ENCODE data around the gene DLG1. TPM values are rescaled to one million over a fixed set of nuclear protein-coding genes. Genes with fewer than 3 reads are reported as not detected.

The DLG1 gene
- total and polyA plus RNA-seq, 2 experiments from 2014 or later: 27.6 to 98.0 TPM

- H3K27ac Mint-ChIP-seq: no peak overlapping the region
Measured at GRCh38 chr3:197281849-197282248, 16.6 kb downstream of the DLG1 start.

GRCh38 chr3:197280156-197280555 lies 18.3 kb downstream of the DLG1 start:
- no peak for ATAC-seq
- H3F3A ChIP-seq (replicated peaks; ENCODE audit: low read depth): no peaks in the 10 kb centered on the region
- no peak for DNase-seq (ENCODE audit: low spot score)
- no peak overlapping the region for H3K4me3 ChIP-seq
- Mint-ChIP-seq H3K27me3 (ENCODE audit: insufficient read depth, low read depth, poor library complexity) (no peaks in the 10 kb centered on the region), H3K4me1 (no peaks in the 10 kb centered on the region), H3K9me3 (no peaks in the 10 kb centered on the region), H3K36me3 (ENCODE audit: low read depth) (peaks cover 40% of the 10 kb centered on the region), H3K4me3 (no peak overlapping the region), H3K27ac (no peak overlapping the region)
- H3K27me3 ChIP-seq (ENCODE audit: insufficient read depth): no peaks in the 10 kb centered on the region
- H3K4me2 ChIP-seq: no peak overlapping the region
- H3K4me1 ChIP-seq (ENCODE audit: insufficient read depth): no peaks in the 10 kb centered on the region
- H2AFZ ChIP-seq: no peak overlapping the region
- peaks cover 84% of the 10 kb centered on the region for H3K79me2 ChIP-seq (replicated peaks; ENCODE audit: insufficient read depth)
- no peak overlapping the region for H3K27ac ChIP-seq (ENCODE audit: low read depth)
- peaks cover 8% of the 10 kb centered on the region; the same call in 1 of the 2 replicates for H4K20me1 ChIP-seq (replicated peaks; ENCODE audit: insufficient read depth)
- peaks cover 10% of the 10 kb centered on the region for H3K36me3 ChIP-seq (ENCODE audit: insufficient read depth)
- no peaks in the 10 kb centered on the region for H3K9me2 ChIP-seq (ENCODE audit: insufficient read depth)
- TF ChIP-seq STAT1 (IDR thresholded peaks at IDR 0.05; ENCODE audit: unreplicated experiment): no peak
- no peak for TF ChIP-seq CTCF (conservative IDR thresholded peaks at IDR 0.05; ENCODE audit: low read depth in 2 of 2)
- TF ChIP-seq EZH2phosphoT487 (IDR thresholded peaks at IDR 0.05; ENCODE audit: unreplicated experiment): no peak
- no peak for TF ChIP-seq ZNF331 (CRISPR knock-in tag; IDR thresholded peaks at IDR 0.05; ENCODE audit: low read depth)
- TF ChIP-seq CREB1 (CRISPR knock-in tag; IDR thresholded peaks at IDR 0.05; ENCODE audit: low read depth): no peak
- TF ChIP-seq REST (IDR thresholded peaks at IDR 0.05; ENCODE audit: unreplicated experiment): no peak
- no peak for TF ChIP-seq NANOG (IDR thresholded peaks at IDR 0.05; ENCODE audit: borderline replicate concordance)

More at GRCh38 chr3:197281849-197282248, 16.6 kb downstream of the DLG1 start:
- H3K9me2 ChIP-seq (ENCODE audit: insufficient read depth): no peaks in the 10 kb centered on the region
- no peak for TF ChIP-seq ZNF114 (CRISPR knock-in tag; IDR thresholded peaks at IDR 0.05)
- TF ChIP-seq ETS1 (IDR thresholded peaks at IDR 0.05): no peak
- TF ChIP-seq EZH2 (IDR thresholded peaks at IDR 0.05; ENCODE audit: low read depth, unreplicated experiment): no peak
- no peak for TF ChIP-seq EZH2phosphoT487 (IDR thresholded peaks at IDR 0.05; ENCODE audit: unreplicated experiment)
- no peak for TF ChIP-seq STAT1 (IDR thresholded peaks at IDR 0.05; ENCODE audit: unreplicated experiment)
- TF ChIP-seq CTCF (conservative IDR thresholded peaks at IDR 0.05; ENCODE audit: low read depth in 2 of 2): no peak
- TF ChIP-seq POLR2AphosphoS5 (IDR thresholded peaks at IDR 0.05; ENCODE audit: low read depth): no peak
- TF ChIP-seq NANOG (IDR thresholded peaks at IDR 0.05; ENCODE audit: borderline replicate concordance): no peak
- no peak overlapping the region for H3K4me2 ChIP-seq
- Mint-ChIP-seq H3K4me3 (no peak overlapping the region), H3K9me3 (peaks cover 4% of the 10 kb centered on the region), H3K4me1 (no peaks in the 10 kb centered on the region), H3K27me3 (ENCODE audit: insufficient read depth, low read depth, poor library complexity) (no peaks in the 10 kb centered on the region), H3K36me3 (ENCODE audit: low read depth) (peaks cover 53% of the 10 kb centered on the region)
- peaks cover 86% of the 10 kb centered on the region for H3K79me2 ChIP-seq (replicated peaks; ENCODE audit: insufficient read depth)
- H3K36me3 ChIP-seq (ENCODE audit: insufficient read depth): peaks cover 10% of the 10 kb centered on the region
- no peak overlapping the region for H2AFZ ChIP-seq
- no peak overlapping the region for H3K4me3 ChIP-seq
- H3K27ac ChIP-seq (ENCODE audit: low read depth): no peak overlapping the region
- H3F3A ChIP-seq (replicated peaks; ENCODE audit: low read depth): no peaks in the 10 kb centered on the region
- no peak for DNase-seq (ENCODE audit: low spot score)
- ATAC-seq: no peak
- no peaks in the 10 kb centered on the region for H3K27me3 ChIP-seq (ENCODE audit: insufficient read depth)
- no peaks in the 10 kb centered on the region for H3K4me1 ChIP-seq (ENCODE audit: insufficient read depth)
- H4K20me1 ChIP-seq (replicated peaks; ENCODE audit: insufficient read depth): peaks cover 5% of the 10 kb centered on the region
